B cell (primary cell): ENCODE results near the gene AGAP1.

Experiments
- CTCF ChIP-seq: fragments of 200-600 bp; IDR thresholded peaks from one replicate; pipeline ENCODE4 v1.8.0; 2022; ENCODE audit warnings: antibody characterized with exemption, mild to moderate bottlenecking
- EZH2 ChIP-seq: IDR thresholded peaks from 2 replicates; pipeline ENCODE4 v1.6.1; 2012; ENCODE audit warnings: borderline replicate concordance, low read depth, mild to moderate bottlenecking, moderate library complexity, low read length; ENCODE audit not compliant: insufficient read depth, poor library complexity, severe bottlenecking

DNA sequence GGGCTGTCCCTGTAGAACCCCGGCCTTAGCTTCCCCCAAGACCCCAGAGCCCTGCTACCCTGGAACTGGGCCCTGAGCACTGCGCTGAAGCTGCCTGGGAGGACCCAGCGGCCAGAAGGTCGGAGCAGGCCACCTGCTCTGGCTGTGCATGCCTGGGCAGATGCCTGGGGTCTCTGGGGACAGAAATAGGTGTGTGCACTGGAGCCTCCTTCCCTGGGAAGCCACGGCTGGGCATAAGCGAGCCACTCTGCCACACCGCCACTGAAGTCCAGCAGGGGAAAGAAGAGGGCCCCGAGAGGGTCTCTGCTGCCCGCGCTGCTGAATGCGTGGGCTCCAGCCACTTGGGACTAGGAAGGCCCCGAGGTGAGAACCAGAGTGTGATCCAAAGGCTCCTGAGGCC lies 667.7 kb downstream of the AGAP1 start:
- TF ChIP-seq CTCF: no peak
- no peak for TF ChIP-seq EZH2
